HG02852 (cell line): ENCODE results near the gene PARK7.
"Not testable (repeated sequence)": the region's sequence is repeated elsewhere in the genome, so short reads cannot be mapped to it uniquely, and the experiment has no call there.

Source experiments
- ATAC-seq: cut with Tn5 transposase; IDR thresholded peaks from one replicate; pipeline ENCODE4 v1.9.1; 2021; ENCODE audit warnings: mild to moderate bottlenecking, moderate library complexity; ENCODE audit not compliant: unreplicated experiment

PARK7 gene

DNA sequence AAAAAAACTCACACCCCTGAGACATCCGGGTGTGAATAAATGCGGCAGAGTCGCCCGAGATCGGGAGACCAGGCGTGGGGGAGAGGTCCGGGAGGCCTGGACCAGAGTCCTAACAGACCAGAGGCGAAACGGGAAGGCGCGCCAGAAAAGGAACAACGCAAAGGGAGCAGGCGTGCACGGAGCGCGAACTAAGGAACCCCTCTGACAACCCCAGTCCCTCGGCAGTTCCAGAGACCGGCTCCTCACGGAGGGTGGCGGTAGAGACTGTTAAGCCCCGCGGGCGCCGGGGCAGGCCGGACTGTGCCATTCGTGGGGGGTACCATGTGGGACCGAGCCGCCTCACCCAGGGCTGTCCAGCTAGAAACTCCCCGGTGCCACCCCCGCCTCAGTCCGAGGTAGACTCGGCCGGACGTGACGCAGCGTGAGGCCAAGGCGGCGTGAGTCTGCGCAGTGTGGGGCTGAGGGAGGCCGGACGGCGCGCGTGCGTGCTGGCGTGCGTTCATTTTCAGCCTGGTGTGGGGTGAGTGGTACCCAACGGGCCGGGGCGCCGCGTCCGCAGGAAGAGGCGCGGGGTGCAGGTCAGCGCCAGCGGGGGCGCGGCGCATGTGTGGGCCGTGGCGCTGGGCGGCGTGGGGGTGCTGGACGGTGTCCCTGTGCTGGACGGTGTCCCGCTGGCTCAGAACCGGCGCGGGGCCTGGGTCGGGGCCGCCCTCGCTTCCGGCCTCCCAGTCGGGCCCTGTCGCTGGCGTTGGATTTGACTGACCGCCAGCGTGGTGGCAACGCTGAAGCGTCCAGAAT lies at the start of gene PARK7:
Gene PARK7, plus strand, starts transcription at position 496 of the 798 bp plus-strand sequence. CDS start 1,075 bp downstream, outside the sequence.
- peak; percentile 90 for ATAC-seq

GRCh38 chr1:7912145-7912544 lies 49.4 kb upstream of the PARK7 start:
- ATAC-seq = no peak

- ATAC-seq = no peak
These were observed 48.6 kb upstream of the PARK7 start for GRCh38 chr1:7912743-7913557.

DNA sequence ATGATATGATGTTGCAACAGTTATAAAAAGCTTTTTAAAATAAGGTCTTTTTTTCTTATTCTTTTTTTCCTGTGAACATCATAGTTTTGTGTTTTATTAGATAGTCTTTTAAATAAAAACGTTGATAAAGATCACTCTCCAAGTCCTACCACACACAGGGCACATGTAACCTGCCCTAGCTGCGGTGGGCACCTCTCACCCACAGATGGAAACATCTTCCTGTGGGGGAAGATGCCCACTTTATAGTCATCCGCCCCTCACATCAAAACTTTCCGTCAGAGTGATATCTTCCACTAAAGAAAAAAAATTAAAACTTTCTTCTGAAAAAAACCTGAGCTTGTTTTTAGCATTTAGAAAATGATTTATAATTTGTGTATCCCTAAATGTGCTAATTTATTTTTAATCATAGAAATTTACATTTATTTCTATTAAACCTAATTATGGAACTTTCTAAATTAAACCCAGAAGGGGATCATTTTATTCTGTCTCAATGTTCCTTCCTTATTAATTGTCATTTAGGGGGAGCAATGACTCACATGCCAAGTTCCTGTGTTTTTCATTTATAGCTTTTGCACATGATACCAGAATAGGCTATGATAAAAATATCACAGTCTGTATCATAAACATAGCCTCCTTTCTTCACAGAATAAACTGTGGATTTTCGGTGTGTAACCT lies 45.5 kb upstream of the PARK7 start:
- no peak for ATAC-seq

GRCh38 chr1:7916501-7916830 lies 45.0 kb upstream of the PARK7 start:
- ATAC-seq = no peak

- not testable (repeated sequence) for ATAC-seq
These were observed 43.5 kb upstream of the PARK7 start for GRCh38 chr1:7917971-7918370.

GRCh38 chr1:7919880-7920279 lies 41.6 kb upstream of the PARK7 start:
- no peak for ATAC-seq

- no peak for ATAC-seq
These were observed 39.7 kb upstream of the PARK7 start for GRCh38 chr1:7921796-7922195.

GRCh38 chr1:7922301-7922700 lies 39.2 kb upstream of the PARK7 start:
- no peak for ATAC-seq

DNA sequence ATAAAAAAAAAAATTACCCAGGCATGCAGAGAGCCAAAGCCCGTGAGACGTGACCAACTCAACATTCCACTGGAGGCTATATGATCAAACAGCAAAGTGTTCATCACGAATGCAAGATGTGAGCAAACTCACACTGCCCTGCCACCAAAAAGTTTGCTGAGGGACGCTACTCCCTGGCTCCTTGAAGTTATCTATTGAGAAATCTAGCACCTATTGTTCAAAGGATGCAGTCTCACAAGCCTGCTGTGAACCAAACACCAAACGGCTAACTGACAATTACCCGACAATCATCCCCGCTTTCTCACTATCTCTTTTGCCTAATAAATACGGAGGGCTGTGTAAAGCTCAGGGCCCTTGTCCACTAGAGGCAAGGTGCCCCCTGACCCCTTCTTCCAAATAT lies 34.5 kb upstream of the PARK7 start:
- ATAC-seq = not testable (repeated sequence)

- ATAC-seq = no peak
These were observed 33.3 kb upstream of the PARK7 start for GRCh38 chr1:7928247-7928646.

GRCh38 chr1:7929637-7930036 lies 31.9 kb upstream of the PARK7 start:
- no peak for ATAC-seq

DNA sequence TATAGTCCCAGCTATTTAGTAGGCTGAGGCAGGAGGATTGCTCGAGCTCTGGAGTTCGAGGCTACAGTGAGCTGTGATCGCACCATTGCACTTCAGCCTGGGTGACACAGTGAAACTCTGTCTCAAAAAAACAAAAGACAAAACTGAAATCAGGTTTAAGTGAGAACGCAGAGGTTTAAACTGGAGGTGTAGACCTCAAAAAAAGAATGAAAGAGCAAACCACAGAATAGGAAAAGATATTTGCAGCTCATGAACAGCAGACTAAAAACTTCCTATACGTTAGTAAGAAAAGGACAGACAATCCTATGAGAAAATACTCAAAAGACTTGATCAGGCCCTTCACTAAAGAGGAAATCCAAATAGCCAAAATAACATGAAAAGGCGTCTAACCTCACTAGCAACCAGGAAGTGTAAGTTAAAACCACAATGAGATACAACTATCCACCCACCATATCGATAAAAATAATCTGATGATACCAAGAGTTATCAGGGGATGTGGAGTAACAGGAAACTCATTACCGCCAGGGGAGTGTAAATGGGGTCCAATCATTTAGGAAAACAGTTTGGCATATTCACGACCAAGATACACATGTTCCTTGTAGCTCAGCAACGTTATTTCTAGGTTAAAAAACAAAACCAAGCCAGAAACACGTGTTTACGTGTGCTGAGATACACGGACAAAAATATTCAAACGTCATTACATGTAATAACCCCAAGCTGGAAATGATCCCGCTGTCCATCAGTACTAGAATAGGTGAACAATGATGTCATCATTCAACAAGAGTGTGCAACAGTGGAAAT lies 30.7 kb upstream of the PARK7 start:
- ATAC-seq = no peak

DNA sequence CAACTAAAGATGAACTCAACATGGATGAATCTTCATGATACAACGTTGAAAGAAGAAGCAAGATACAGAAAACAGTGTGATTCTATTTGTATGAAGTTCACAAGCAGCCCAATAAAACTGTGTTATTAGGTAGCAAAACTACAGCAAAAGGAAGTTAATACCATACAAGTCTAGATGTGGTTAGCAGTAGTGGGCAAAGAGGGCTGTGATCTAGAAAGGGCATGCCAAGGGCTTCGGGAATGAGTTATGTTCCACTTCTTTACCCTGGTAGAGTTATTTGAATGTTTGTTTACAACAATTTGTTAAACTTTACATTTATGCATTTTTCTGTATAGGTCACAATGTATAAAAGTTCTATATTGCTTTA lies 30.1 kb upstream of the PARK7 start:
- ATAC-seq = no peak

GRCh38 chr1:7932524-7933138 lies 28.9 kb upstream of the PARK7 start:
- no peak for ATAC-seq

DNA sequence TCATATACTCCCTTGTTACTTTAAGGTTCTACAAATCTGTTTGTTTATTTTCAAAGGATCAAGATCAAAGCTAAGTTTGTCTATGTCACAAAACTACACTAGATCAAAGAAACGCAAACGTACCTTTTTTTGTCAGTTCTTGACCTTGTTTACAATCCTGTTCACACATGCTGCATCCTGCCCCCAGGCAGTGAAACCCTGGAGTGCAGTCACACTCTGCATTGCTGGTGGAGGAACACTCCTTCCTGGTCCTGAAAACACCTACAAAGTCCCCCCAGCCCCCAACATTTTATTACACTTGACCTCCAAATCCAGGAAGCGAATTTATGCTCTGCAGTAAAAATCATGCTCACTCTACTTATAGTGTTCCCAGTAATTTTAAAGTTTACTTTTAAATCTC lies 23.4 kb upstream of the PARK7 start:
- ATAC-seq = no peak

GRCh38 chr1:7940034-7940433 lies 21.5 kb upstream of the PARK7 start:
- no peak for ATAC-seq

- ATAC-seq = no peak
These were observed 20.6 kb upstream of the PARK7 start, which contains the start of gene TNFRSF9 for GRCh38 chr1:7940745-7941436. Gene TNFRSF9 (minus strand): TSS chr1:7940839. CDS start chr1:7939994, 845 bp downstream.

DNA sequence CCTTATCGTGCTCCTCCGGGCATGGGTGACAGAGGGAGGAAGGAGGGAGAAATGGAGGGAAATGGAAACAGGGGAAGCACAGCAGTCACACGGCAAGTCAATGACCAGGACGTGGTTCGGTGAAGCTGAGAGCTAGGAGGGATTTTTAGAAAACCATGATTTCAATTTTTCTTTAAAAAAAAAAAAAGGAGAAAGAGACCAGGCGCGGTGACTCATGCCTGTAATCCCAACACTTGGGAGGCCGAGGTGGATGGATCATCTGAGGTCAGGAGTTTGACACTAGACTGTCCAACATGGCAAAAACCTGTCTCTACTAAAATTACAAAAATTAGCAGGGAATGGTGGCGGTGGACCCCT lies 20.1 kb upstream of the PARK7 start:
- no peak for ATAC-seq
